ENCODE measurements around the gene CD109. TPM values are rescaled to one million over a fixed set of nuclear protein-coding genes. Genes with fewer than 3 reads are reported as not detected.
A peak's percentile ranks its signal among the peaks of the same experiment; 100 is the strongest.
"Not testable (repeated sequence)": the region's sequence is repeated elsewhere in the genome, so short reads cannot be mapped to it uniquely, and the experiment has no call there.

The CD109 gene
- total and polyA plus RNA-seq, 11 donors: 1.9 to 30.5 (median 10.7) TPM

- no peaks in the 10 kb centered on the region for H3K27me3 ChIP-seq
- 82 to 96% (median 89%) methylated on average over 1 of the region's 1 CpG for WGBS, 4 donors
- no peak overlapping the region for H3K27ac ChIP-seq
- TF ChIP-seq CTCF (IDR thresholded peaks at IDR 0.05) (no peak), POLR2A (IDR thresholded peaks at IDR 0.05) (no peak)
- H3K9me3 ChIP-seq: no peaks in the 10 kb centered on the region
- ATAC-seq: no peak
- no peaks in the 10 kb centered on the region for H3K4me1 ChIP-seq
- H3K4me3 ChIP-seq: no peak overlapping the region
- no peak for DNase-seq
- H3K36me3 ChIP-seq: peaks cover 0 to 2% (median 0%) of the 10 kb centered on the region in 9 donors
- intact Hi-C loops (cut with DNase I): no loop called here
Measured at GRCh38 chr6:73826571-73826970, 130.6 kb downstream of the CD109 start.

- no peaks in the 10 kb centered on the region for H3K36me3 ChIP-seq
- WGBS, 4 donors: 90 to 97% (median 93%) methylated on average over 2 of the region's 2 CpGs
- H3K27ac ChIP-seq: no peak overlapping the region
- TF ChIP-seq CTCF (IDR thresholded peaks at IDR 0.05): no peak
- TF ChIP-seq POLR2A (IDR thresholded peaks at IDR 0.05): no peak
- no peak overlapping the region for H3K4me3 ChIP-seq
- intact Hi-C loops (cut with DNase I): no loop called here
- DNase-seq (no peak), ATAC-seq (no peak)
- no peaks in the 10 kb centered on the region for H3K4me1 ChIP-seq
- no peaks in the 10 kb centered on the region for H3K9me3 ChIP-seq
- H3K27me3 ChIP-seq: no peaks in the 10 kb centered on the region
Measured at GRCh38 chr6:73830119-73830518, 134.1 kb downstream of the CD109 start.

GRCh38 chr6:73832313-73832712 lies 136.3 kb downstream of the CD109 start:
- peak; percentile 37 to 86 (median 84) for ATAC-seq
- intact Hi-C loops (cut with DNase I): no loop called here
- no peaks in the 10 kb centered on the region for H3K9me3 ChIP-seq
- TF ChIP-seq POLR2A (IDR thresholded peaks at IDR 0.05) (no peak), CTCF (IDR thresholded peaks at IDR 0.05) (no peak)
- H3K27ac ChIP-seq: peak overlapping the region in 2 of 12 donors; percentile 22 to 24
- WGBS, 4 donors: 66 to 81% (median 75%) methylated on average over 1 of the region's 1 CpG
- no peak overlapping the region for H3K4me3 ChIP-seq
- no peak for DNase-seq
- no peaks in the 10 kb centered on the region for H3K4me1 ChIP-seq
- H3K27me3 ChIP-seq: no peaks in the 10 kb centered on the region
- H3K36me3 ChIP-seq: no peaks in the 10 kb centered on the region

- intact Hi-C loops (cut with DNase I); H3K27ac ChIP-seq; H3K4me3 ChIP-seq; H3K36me3 ChIP-seq; H3K4me1 ChIP-seq; H3K27me3 ChIP-seq; ATAC-seq; DNase-seq: not testable (repeated sequence)
- H3K9me3 ChIP-seq: peaks cover 0 to 16% (median 0%) of the 10 kb centered on the region in 12 donors
Measured at GRCh38 chr6:73844696-73845095, 148.7 kb downstream of the CD109 start.

- not testable (repeated sequence) for ATAC-seq, H3K9me3 ChIP-seq, H3K27me3 ChIP-seq, H3K27ac ChIP-seq, H3K4me1 ChIP-seq, DNase-seq, H3K4me3 ChIP-seq, H3K36me3 ChIP-seq
- WGBS, 4 donors: 96 to 98% (median 97%) methylated on average over 21 to 25 of the region's 25 CpGs; no CpG with 5 or more reads in 1 of the 4 donors
- intact Hi-C loops (cut with DNase I): loop anchor here in 5 of 10 donors (5.0 to 10.0 kb wide), 2 partner anchors 1354 to 1361 kb away; partner anchors contain the start of gene COL12A1 (in 4 of the 5)
Measured at GRCh38 chr6:73851048-73851447, 155.0 kb downstream of the CD109 start.
